Measurements from ENCODE around the gene RBM20. TPM values are rescaled to one million over a fixed set of nuclear protein-coding genes. Genes with fewer than 3 reads are reported as not detected.
"Not testable (repeated sequence)": the region's sequence is repeated elsewhere in the genome, so short reads cannot be mapped to it uniquely, and the experiment has no call there.

The RBM20 gene
- polyA plus RNA-seq, 4 donors = under 0.01 to 0.52 (median 0.36) TPM; not detected in 1

DNA sequence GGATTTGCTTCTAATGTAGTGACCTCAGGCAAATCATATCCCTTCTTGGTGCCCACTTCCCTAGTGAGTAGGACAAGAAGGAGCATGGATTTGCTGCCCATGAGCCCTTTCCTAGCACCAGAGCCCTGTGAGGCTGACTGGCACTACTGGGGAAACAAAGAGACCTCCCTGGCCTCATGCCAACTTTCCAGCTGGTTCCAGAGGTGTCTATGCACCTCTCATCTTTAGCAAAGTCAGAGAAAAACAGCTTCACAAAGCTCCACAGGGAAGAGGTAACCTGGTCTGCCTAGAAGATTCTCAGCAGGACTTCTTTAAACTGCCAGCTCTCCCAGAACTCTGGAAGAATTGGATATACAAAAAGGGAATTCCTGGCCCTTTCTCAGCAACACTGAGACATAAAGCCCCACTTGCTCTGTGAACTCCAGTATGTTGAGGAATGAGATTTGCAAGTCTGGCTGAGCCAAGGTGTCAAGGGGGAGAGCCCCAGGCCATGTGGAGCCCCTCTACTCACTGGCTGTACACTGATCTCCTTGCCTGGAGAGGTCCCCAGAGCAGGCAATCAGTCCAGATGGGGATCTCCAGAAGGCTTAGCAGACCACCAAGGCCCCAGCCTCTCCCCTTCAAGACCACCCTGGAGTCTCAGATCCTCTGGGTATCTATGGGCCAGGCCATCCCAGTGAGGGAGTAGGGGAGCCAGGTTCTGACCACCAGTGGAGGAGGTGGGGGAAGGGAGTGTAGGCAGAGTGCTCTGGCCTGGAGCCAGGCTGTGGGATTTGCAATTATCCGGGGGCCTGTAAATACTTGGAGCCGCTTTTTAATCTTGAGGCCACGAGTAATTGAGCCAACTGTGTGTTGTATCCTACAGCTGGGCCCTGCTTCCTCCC, 24.4 kb upstream of the RBM20 start:
- WGBS, 3 donors = 44 to 65% (median 61%) methylated on average over 3 of the region's 3 CpGs
- Histone ChIP-seq H3K27ac (ENCODE audit: low read depth in 1 of 3, low read length in 2 of 3) (no peak overlapping the region), H3K9me3 (ENCODE audit: control insufficient read depth in 2 of 2, insufficient read depth in 1 of 2, low read depth in 1 of 2, low read length in 1 of 2) (no peaks in the 10 kb centered on the region), H3K36me3 (ENCODE audit: control insufficient read depth in 3 of 3, insufficient read depth in 2 of 3, low read depth in 1 of 3, low read length in 3 of 3) (no peaks in the 10 kb centered on the region), H3K27me3 (ENCODE audit: control insufficient read depth in 3 of 3, insufficient read depth in 3 of 3, low read length in 3 of 3) (no peaks in the 10 kb centered on the region), H3K4me3 (ENCODE audit: low read depth in 1 of 3, low read length in 3 of 3) (no peak overlapping the region), H3K4me1 (ENCODE audit: control insufficient read depth in 3 of 3, insufficient read depth in 2 of 3, low read depth in 1 of 3, low read length in 2 of 3) (no peaks in the 10 kb centered on the region)
- DNase-seq (no peak), FAIRE-seq (no peak)

GRCh38 chr10:110620398-110620719, 23.8 kb upstream of the RBM20 start:
- Histone ChIP-seq H3K4me3 (ENCODE audit: low read depth in 1 of 3, low read length in 3 of 3) (no peak overlapping the region), H3K27ac (ENCODE audit: low read depth in 1 of 3, low read length in 2 of 3) (no peak overlapping the region), H3K27me3 (ENCODE audit: control insufficient read depth in 3 of 3, insufficient read depth in 3 of 3, low read length in 3 of 3) (no peaks in the 10 kb centered on the region), H3K36me3 (ENCODE audit: control insufficient read depth in 3 of 3, insufficient read depth in 2 of 3, low read depth in 1 of 3, low read length in 3 of 3) (no peaks in the 10 kb centered on the region), H3K9me3 (ENCODE audit: control insufficient read depth in 2 of 2, insufficient read depth in 1 of 2, low read depth in 1 of 2, low read length in 1 of 2) (no peaks in the 10 kb centered on the region), H3K4me1 (ENCODE audit: control insufficient read depth in 3 of 3, insufficient read depth in 2 of 3, low read depth in 1 of 3, low read length in 2 of 3) (no peaks in the 10 kb centered on the region)
- no peak for DNase-seq
- no peak for FAIRE-seq
- 96 to 100% (median 98%) methylated on average over 2 of the region's 2 CpGs for WGBS, 3 donors

- not testable (repeated sequence) for FAIRE-seq; H3K9me3 ChIP-seq (ENCODE audit: control insufficient read depth in 2 of 2, insufficient read depth in 1 of 2, low read depth in 1 of 2, low read length in 1 of 2); DNase-seq
Observed at GRCh38 chr10:110623316-110623715, 20.8 kb upstream of the RBM20 start.

GRCh38 chr10:110625356-110625894, 18.7 kb upstream of the RBM20 start:
- peak; percentile 41 to 90 for DNase-seq
- Histone ChIP-seq H3K27ac (ENCODE audit: low read depth in 1 of 3, low read length in 2 of 3) (peak overlapping the region in 2 of 3 donors; percentile 22 to 78), H3K36me3 (ENCODE audit: control insufficient read depth in 3 of 3, insufficient read depth in 2 of 3, low read depth in 1 of 3, low read length in 3 of 3) (no peaks in the 10 kb centered on the region), H3K9me3 (ENCODE audit: control insufficient read depth in 2 of 2, insufficient read depth in 1 of 2, low read depth in 1 of 2, low read length in 1 of 2) (no peaks in the 10 kb centered on the region), H3K27me3 (ENCODE audit: control insufficient read depth in 3 of 3, insufficient read depth in 3 of 3, low read length in 3 of 3) (no peaks in the 10 kb centered on the region), H3K4me1 (ENCODE audit: control insufficient read depth in 3 of 3, insufficient read depth in 2 of 3, low read depth in 1 of 3, low read length in 2 of 3) (peaks cover 0 to 2% (median 0%) of the 10 kb centered on the region in 3 donors), H3K4me3 (ENCODE audit: low read depth in 1 of 3, low read length in 3 of 3) (no peak overlapping the region)
- 48 to 81% (median 63%) methylated on average over 6 of the region's 6 CpGs for WGBS, 3 donors
- FAIRE-seq = no peak

More at GRCh38 chr10:110623316-110623715, 20.8 kb upstream of the RBM20 start:
- H3K4me3 ChIP-seq (ENCODE audit: low read depth in 1 of 3, low read length in 3 of 3); H3K36me3 ChIP-seq (ENCODE audit: control insufficient read depth in 3 of 3, insufficient read depth in 2 of 3, low read depth in 1 of 3, low read length in 3 of 3); H3K27ac ChIP-seq (ENCODE audit: low read depth in 1 of 3, low read length in 2 of 3); H3K4me1 ChIP-seq (ENCODE audit: control insufficient read depth in 3 of 3, insufficient read depth in 2 of 3, low read depth in 1 of 3, low read length in 2 of 3); H3K27me3 ChIP-seq (ENCODE audit: control insufficient read depth in 3 of 3, insufficient read depth in 3 of 3, low read length in 3 of 3): not testable (repeated sequence)
- WGBS, 3 donors = 78 to 96% (median 78%) methylated on average over 4 of the region's 4 CpGs

DNA sequence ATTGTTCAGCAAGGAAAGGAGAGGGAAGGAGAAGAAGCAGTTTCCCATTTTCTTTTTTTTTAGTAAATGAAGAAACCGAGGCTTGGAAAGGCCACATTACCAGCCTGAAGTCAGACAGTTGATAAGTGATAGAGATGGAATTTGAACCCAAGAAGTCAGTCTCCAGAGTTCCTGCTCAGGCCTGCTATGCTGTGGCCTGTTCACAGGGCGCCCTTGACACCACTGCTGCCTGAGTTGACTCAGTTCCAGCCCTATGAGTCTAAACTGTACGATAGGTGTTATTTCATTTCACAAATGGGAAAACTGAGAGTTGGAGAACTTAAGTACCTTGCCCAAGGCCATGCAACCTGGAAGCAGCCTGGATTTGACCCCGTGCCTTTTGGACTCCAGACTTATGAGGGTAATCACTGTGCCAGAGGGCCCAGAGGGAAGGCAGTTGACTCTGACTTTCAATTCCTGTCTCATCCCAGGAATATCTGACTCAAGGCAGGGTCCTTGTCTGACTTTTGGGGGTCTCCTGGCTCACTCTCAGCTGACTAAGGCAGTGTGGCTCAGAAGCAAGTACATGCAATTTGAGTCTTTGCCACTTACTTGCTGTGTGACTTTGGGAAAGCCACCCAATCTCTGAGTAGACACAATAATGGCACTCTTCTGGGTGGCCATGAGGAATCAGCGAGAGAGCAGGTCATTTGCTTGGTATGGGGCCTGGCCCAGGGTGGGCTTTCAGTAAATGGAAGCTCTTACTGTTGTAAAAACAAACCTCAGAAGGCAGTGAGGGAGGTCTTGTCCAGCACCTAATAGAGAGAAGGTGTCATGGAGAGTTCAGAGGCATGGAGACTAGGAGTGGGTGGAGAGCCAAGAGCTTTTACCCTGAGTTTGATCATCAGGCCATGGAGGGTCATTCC, 17.9 kb upstream of the RBM20 start:
- peak overlapping the region in 2 of 3 donors; percentile 22 to 78 for H3K27ac ChIP-seq (ENCODE audit: low read depth in 1 of 3, low read length in 2 of 3)
- DNase-seq (peak; percentile 24 to 79), FAIRE-seq (no peak)
- no peaks in the 10 kb centered on the region for H3K9me3 ChIP-seq (ENCODE audit: control insufficient read depth in 2 of 2, insufficient read depth in 1 of 2, low read depth in 1 of 2, low read length in 1 of 2)
- peaks cover 0 to 2% (median 0%) of the 10 kb centered on the region in 3 donors for H3K4me1 ChIP-seq (ENCODE audit: control insufficient read depth in 3 of 3, insufficient read depth in 2 of 3, low read depth in 1 of 3, low read length in 2 of 3)
- no peaks in the 10 kb centered on the region for H3K36me3 ChIP-seq (ENCODE audit: control insufficient read depth in 3 of 3, insufficient read depth in 2 of 3, low read depth in 1 of 3, low read length in 3 of 3)
- no peak overlapping the region for H3K4me3 ChIP-seq (ENCODE audit: low read depth in 1 of 3, low read length in 3 of 3)
- WGBS, 3 donors = 66 to 82% (median 73%) methylated on average over 5 of the region's 5 CpGs
- H3K27me3 ChIP-seq (ENCODE audit: control insufficient read depth in 3 of 3, insufficient read depth in 3 of 3, low read length in 3 of 3) = no peaks in the 10 kb centered on the region

DNA sequence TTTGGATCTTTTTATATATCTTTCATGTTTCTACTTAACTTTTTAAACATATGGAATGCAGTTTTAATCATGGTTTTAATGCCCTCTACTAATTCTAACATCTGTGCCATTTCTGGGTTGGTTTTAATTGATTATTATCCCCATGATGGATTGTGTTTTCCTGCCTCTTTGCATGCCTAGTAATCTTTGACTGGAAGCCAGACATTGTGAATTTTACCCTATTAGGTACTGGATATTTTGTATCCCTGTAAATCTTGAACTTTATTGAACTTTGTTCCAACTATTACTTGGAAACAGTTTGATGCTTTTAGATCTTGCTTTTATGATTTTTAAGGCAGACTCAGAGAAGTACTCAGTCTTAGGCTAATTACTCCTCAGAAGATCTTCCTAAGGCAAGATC, 16.0 kb upstream of the RBM20 start:
- Histone ChIP-seq H3K4me3 (ENCODE audit: low read depth in 1 of 3, low read length in 3 of 3) (no peak overlapping the region), H3K27me3 (ENCODE audit: control insufficient read depth in 3 of 3, insufficient read depth in 3 of 3, low read length in 3 of 3) (no peaks in the 10 kb centered on the region), H3K4me1 (ENCODE audit: control insufficient read depth in 3 of 3, insufficient read depth in 2 of 3, low read depth in 1 of 3, low read length in 2 of 3) (peaks cover 0 to 2% (median 0%) of the 10 kb centered on the region in 3 donors), H3K27ac (ENCODE audit: low read depth in 1 of 3, low read length in 2 of 3) (no peak overlapping the region), H3K9me3 (ENCODE audit: control insufficient read depth in 2 of 2, insufficient read depth in 1 of 2, low read depth in 1 of 2, low read length in 1 of 2) (no peaks in the 10 kb centered on the region), H3K36me3 (ENCODE audit: control insufficient read depth in 3 of 3, insufficient read depth in 2 of 3, low read depth in 1 of 3, low read length in 3 of 3) (no peaks in the 10 kb centered on the region)
- DNase-seq (no peak), FAIRE-seq (no peak)

- 60 to 66% (median 66%) methylated on average over 3 of the region's 3 CpGs for WGBS, 3 donors
- FAIRE-seq = no peak
- Histone ChIP-seq H3K27ac (ENCODE audit: low read depth in 1 of 3, low read length in 2 of 3) (no peak overlapping the region), H3K9me3 (ENCODE audit: control insufficient read depth in 2 of 2, insufficient read depth in 1 of 2, low read depth in 1 of 2, low read length in 1 of 2) (no peaks in the 10 kb centered on the region), H3K4me3 (ENCODE audit: low read depth in 1 of 3, low read length in 3 of 3) (no peak overlapping the region), H3K36me3 (ENCODE audit: control insufficient read depth in 3 of 3, insufficient read depth in 2 of 3, low read depth in 1 of 3, low read length in 3 of 3) (no peaks in the 10 kb centered on the region), H3K27me3 (ENCODE audit: control insufficient read depth in 3 of 3, insufficient read depth in 3 of 3, low read length in 3 of 3) (peaks cover 0 to 2% (median 0%) of the 10 kb centered on the region in 3 donors), H3K4me1 (ENCODE audit: control insufficient read depth in 3 of 3, insufficient read depth in 2 of 3, low read depth in 1 of 3, low read length in 2 of 3) (peaks cover 0 to 2% (median 0%) of the 10 kb centered on the region in 3 donors)
- no peak for DNase-seq
Observed at GRCh38 chr10:110629680-110630191, 14.4 kb upstream of the RBM20 start.

DNA sequence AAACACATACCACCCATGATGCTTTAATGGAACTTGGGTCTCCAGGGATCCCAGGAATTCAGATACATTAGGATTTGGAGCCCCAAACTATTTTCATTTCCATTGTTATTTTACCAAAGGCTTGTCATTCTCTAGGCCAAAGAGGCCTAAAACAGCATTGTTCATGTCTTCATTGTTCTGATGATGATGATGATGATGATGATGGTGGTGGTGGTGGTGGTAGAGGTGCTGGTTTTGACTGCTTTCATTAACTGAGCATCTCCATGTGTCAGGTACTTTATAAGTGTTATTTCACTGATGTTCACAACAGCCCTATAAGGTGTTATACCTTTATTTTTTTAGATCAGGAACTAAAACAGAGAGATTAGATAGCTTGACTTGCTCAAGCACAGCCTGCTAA, 12.2 kb upstream of the RBM20 start:
- H3K4me1 ChIP-seq (ENCODE audit: control insufficient read depth in 3 of 3, insufficient read depth in 2 of 3, low read depth in 1 of 3, low read length in 2 of 3) = no peaks in the 10 kb centered on the region
- DNase-seq = no peak
- no peak for FAIRE-seq

More for the DNA sequence above, 12.2 kb upstream of the RBM20 start:
- no peak overlapping the region for H3K27ac ChIP-seq (ENCODE audit: low read depth in 1 of 3, low read length in 2 of 3)
- H3K9me3 ChIP-seq (ENCODE audit: control insufficient read depth in 2 of 2, insufficient read depth in 1 of 2, low read depth in 1 of 2, low read length in 1 of 2) = no peaks in the 10 kb centered on the region
- no peak overlapping the region for H3K4me3 ChIP-seq (ENCODE audit: low read depth in 1 of 3, low read length in 3 of 3)
- H3K36me3 ChIP-seq (ENCODE audit: control insufficient read depth in 3 of 3, insufficient read depth in 2 of 3, low read depth in 1 of 3, low read length in 3 of 3) = no peaks in the 10 kb centered on the region
- H3K27me3 ChIP-seq (ENCODE audit: control insufficient read depth in 3 of 3, insufficient read depth in 3 of 3, low read length in 3 of 3) = peaks cover 0 to 8% (median 0%) of the 10 kb centered on the region in 3 donors
